ENCODE results near the gene C8B. TPM values are rescaled to one million over a fixed set of nuclear protein-coding genes. Genes with fewer than 3 reads are reported as not detected.

Gene C8B
- total and polyA plus RNA-seq, 9 of the 15 experiments (the other 6 are each of a cell fraction or from before 2014, with no cell fraction given), result not detected

GRCh38 chr1:56927986-56928385 is 37.8 kb downstream of the C8B start:
- no peak overlapping the region for H3K27ac ChIP-seq (ENCODE audit: extremely low read depth, low read depth, low read length)
- ATAC-seq (no peak), FAIRE-seq (no peak), DNase-seq (ENCODE audit: extremely low read depth in 1 of 4, low spot score in 3 of 4) (no peak)
- CTCF ChIA-PET (ENCODE audit: low intra/inter-chr PET ratio), result no interaction called here
- no peak overlapping the region for H3K9ac ChIP-seq (ENCODE audit: insufficient read depth in 1 of 2, low read depth in 2 of 2, low read length in 2 of 2)
- no peak overlapping the region for H3K4me2 ChIP-seq (ENCODE audit: insufficient read depth, low read length)
- no peaks in the 10 kb centered on the region for H3K79me2 ChIP-seq (ENCODE audit: control insufficient read depth, insufficient read depth, low read length)
- in situ Hi-C loops (cut with MboI) (no loop called here), intact Hi-C loops (cut with micrococcal nuclease) (no loop called here)
- POLR2A ChIA-PET, result interaction anchor here (0.7 kb wide), 1 partner anchor 11 kb away, joined by 3 read pairs; no protein-coding TSS in a partner anchor
- H2AFZ ChIP-seq (ENCODE audit: low read depth, low read length), result no peak overlapping the region
- no peaks in the 10 kb centered on the region for H3K9me1 ChIP-seq (ENCODE audit: control insufficient read depth, insufficient read depth, low read length)
- no peaks in the 10 kb centered on the region for H3K9me3 ChIP-seq (replicated peaks; ENCODE audit: control insufficient read depth, insufficient read depth, low read depth, low read length)
- no peak overlapping the region for H3K4me3 ChIP-seq
- no TSS peak for BruUV-seq (replicated peaks)
- H3K36me3 ChIP-seq (ENCODE audit: control insufficient read depth, insufficient read depth, low read length), result no peaks in the 10 kb centered on the region
- WGBS (ENCODE audit: insufficient coverage, low coverage, missing lambda C conversion rate), result 0% methylated on average over 3 of the region's 3 CpGs
- no peaks in the 10 kb centered on the region for H3K27me3 ChIP-seq (ENCODE audit: control insufficient read depth in 2 of 2, insufficient read depth in 2 of 2, low read length in 2 of 2)
- H3K4me1 ChIP-seq (replicated peaks in 1 of 2; ENCODE audit: control insufficient read depth in 2 of 2, insufficient read depth in 2 of 2, low read length in 2 of 2), result no peaks in the 10 kb centered on the region
- H4K20me1 ChIP-seq (replicated peaks; ENCODE audit: control insufficient read depth, insufficient read depth, low read length), result no peaks in the 10 kb centered on the region
- no peak for TF ChIP-seq ZNF232 (CRISPR knock-in tag; IDR thresholded peaks at IDR 0.05)
- no peak for TF ChIP-seq KLF16 (IDR thresholded peaks at IDR 0.05)
- no peak for TF ChIP-seq SMAD2 (IDR thresholded peaks at IDR 0.05; ENCODE audit: low read depth, low read length)
- no peak for TF ChIP-seq FOXK2 (conservative IDR thresholded peaks at IDR 0.05 in 1 of 2, IDR thresholded peaks at IDR 0.05 in 1 of 2; ENCODE audit: low read depth in 2 of 2)
- no peak for TF ChIP-seq MITF (IDR thresholded peaks at IDR 0.05)
- TF ChIP-seq, protein P1, sequence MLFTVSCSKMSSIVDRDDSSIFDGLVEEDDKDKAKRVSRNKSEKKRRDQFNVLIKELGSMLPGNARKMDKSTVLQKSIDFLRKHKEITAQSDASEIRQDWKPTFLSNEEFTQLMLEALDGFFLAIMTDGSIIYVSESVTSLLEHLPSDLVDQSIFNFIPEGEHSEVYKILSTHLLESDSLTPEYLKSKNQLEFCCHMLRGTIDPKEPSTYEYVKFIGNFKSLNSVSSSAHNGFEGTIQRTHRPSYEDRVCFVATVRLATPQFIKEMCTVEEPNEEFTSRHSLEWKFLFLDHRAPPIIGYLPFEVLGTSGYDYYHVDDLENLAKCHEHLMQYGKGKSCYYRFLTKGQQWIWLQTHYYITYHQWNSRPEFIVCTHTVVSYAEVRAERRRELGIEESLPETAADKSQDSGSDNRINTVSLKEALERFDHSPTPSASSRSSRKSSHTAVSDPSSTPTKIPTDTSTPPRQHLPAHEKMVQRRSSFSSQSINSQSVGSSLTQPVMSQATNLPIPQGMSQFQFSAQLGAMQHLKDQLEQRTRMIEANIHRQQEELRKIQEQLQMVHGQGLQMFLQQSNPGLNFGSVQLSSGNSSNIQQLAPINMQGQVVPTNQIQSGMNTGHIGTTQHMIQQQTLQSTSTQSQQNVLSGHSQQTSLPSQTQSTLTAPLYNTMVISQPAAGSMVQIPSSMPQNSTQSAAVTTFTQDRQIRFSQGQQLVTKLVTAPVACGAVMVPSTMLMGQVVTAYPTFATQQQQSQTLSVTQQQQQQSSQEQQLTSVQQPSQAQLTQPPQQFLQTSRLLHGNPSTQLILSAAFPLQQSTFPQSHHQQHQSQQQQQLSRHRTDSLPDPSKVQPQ (CRISPR knock-in tag; IDR thresholded peaks at IDR 0.05; ENCODE audit: borderline replicate concordance), result no peak
- TF ChIP-seq, protein P2, sequence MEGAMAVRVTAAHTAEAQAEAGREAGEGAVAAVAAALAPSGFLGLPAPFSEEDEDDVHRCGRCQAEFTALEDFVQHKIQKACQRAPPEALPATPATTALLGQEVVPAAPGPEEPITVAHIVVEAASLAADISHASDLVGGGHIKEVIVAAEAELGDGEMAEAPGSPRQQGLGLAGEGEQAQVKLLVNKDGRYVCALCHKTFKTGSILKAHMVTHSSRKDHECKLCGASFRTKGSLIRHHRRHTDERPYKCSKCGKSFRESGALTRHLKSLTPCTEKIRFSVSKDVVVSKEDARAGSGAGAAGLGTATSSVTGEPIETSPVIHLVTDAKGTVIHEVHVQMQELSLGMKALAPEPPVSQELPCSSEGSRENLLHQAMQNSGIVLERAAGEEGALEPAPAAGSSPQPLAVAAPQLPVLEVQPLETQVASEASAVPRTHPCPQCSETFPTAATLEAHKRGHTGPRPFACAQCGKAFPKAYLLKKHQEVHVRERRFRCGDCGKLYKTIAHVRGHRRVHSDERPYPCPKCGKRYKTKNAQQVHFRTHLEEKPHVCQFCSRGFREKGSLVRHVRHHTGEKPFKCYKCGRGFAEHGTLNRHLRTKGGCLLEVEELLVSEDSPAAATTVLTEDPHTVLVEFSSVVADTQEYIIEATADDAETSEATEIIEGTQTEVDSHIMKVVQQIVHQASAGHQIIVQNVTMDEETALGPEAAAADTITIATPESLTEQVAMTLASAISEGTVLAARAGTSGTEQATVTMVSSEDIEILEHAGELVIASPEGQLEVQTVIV (CRISPR knock-in tag; IDR thresholded peaks at IDR 0.05; ENCODE audit: borderline replicate concordance), result no peak
- no peak for TF ChIP-seq CC2D1A (IDR thresholded peaks at IDR 0.05)
- TF ChIP-seq, protein P3, sequence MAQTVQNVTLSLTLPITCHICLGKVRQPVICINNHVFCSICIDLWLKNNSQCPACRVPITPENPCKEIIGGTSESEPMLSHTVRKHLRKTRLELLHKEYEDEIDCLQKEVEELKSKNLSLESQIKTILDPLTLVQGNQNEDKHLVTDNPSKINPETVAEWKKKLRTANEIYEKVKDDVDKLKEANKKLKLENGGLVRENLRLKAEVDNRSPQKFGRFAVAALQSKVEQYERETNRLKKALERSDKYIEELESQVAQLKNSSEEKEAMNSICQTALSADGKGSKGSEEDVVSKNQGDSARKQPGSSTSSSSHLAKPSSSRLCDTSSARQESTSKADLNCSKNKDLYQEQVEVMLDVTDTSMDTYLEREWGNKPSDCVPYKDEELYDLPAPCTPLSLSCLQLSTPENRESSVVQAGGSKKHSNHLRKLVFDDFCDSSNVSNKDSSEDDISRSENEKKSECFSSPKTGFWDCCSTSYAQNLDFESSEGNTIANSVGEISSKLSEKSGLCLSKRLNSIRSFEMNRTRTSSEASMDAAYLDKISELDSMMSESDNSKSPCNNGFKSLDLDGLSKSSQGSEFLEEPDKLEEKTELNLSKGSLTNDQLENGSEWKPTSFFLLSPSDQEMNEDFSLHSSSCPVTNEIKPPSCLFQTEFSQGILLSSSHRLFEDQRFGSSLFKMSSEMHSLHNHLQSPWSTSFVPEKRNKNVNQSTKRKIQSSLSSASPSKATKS (CRISPR knock-in tag; IDR thresholded peaks at IDR 0.05), result no peak
- TF ChIP-seq TCFL5 (CRISPR knock-in tag; conservative IDR thresholded peaks at IDR 0.05), result no peak
- no peak for TF ChIP-seq MYNN (IDR thresholded peaks at IDR 0.05)
- no peak for TF ChIP-seq MYNN (CRISPR knock-in tag; IDR thresholded peaks at IDR 0.05)
- no peak for TF ChIP-seq ZBTB5 (IDR thresholded peaks at IDR 0.05)
